GM10248 (cell line): ENCODE measurements around the gene USP49.

ENCODE experiments used
- CTCF ChIA-PET: fragments of 300-600 bp; sonication (Branson Sonifier 250); formaldehyde crosslinking; extraction: SDS; loops from one replicate; lab custom pipeline; 2021; ENCODE audit warnings: antibody characterized with exemption; lab: Yijun Ruan, JAX
- POLR2A ChIA-PET: fragments of 350-650 bp; sonication (Branson Sonifier 250); formaldehyde crosslinking; extraction: SDS; loops from one replicate; lab custom pipeline; 2020; ENCODE audit warnings: antibody characterized with exemption; lab: Yijun Ruan, JAX
- DNase-seq: peaks from one replicate; pipeline ENCODE4 v3.0.0; 2012; ENCODE audit errors: extremely low spot score
- CTCF ChIP-seq: IDR thresholded peaks from 2 replicates; pipeline ENCODE4 v1.5.1; 2012; ENCODE audit warnings: mild to moderate bottlenecking, low read depth; ENCODE audit errors: extremely low read depth, missing control alignments, control extremely low read depth

The USP49 gene

GRCh38 chr6:41759106-41759904 is 135.9 kb downstream of the USP49 start:
- ChIA-PET POLR2A (no interaction called here), CTCF (interaction anchor here (1.0 to 1.6 kb wide), 2 partner anchors 9 to 16 kb away, joined by 3 to 5 read pairs; no protein-coding TSS in a partner anchor)
- no peak for DNase-seq
- no peak for TF ChIP-seq CTCF

- no peak for TF ChIP-seq CTCF
- CTCF ChIA-PET, result interaction anchor here (1.0 to 2.1 kb wide), 3 partner anchors 10 to 15 kb away, joined by 3 to 5 read pairs (median 5); no protein-coding TSS in a partner anchor
- no peak for DNase-seq
- POLR2A ChIA-PET, result no interaction called here
Observed at GRCh38 chr6:41758641-41759035, 136.5 kb downstream of the USP49 start.

DNA sequence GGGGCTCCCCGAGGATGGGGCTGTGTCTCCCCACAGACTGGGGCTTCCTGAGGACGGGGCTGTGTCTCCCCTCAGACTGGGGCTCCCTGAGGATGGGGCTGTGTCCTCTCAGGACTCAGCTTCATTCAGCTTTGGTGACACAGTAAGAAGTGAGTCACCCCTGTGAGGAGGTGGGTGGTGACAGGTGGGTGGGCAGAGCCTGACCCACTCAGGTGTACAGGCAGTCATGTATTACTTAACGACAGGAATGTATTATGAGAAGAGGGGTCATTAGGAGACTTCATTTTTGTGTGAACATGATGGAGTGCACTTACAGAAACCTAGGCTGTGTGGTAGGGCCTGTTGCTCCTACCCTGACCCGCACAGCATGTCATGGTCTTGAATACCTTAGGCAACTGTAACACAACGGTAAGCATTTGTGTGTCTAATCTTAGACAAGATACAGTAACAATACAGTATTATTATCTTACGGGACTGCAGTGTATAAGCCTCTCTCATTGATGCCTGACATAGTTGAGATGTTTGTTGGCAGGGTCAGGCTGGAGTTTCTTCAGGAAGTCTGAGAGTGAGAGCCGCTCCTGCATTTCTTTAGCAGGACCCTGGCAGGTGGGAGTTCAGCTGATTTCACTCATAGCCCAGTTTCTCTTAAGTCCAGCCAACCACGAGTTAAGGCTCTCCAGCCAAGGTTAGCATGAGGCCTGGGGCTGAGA is 137.1 kb downstream of the USP49 start:
- POLR2A ChIA-PET, result no interaction called here
- DNase-seq, result no peak
- CTCF ChIA-PET, result interaction anchor here (2.1 kb wide), 1 partner anchor 14 kb away, joined by 5 read pairs; no protein-coding TSS in a partner anchor
- TF ChIP-seq CTCF, result no peak

- POLR2A ChIA-PET, result no interaction called here
- CTCF ChIA-PET, result interaction anchor here (0.6 to 2.1 kb wide), 3 partner anchors 15 to 398 kb away, joined by 3 to 5 read pairs (median 3); no protein-coding TSS in a partner anchor
Observed at GRCh38 chr6:41757271-41757670, 137.9 kb downstream of the USP49 start.

GRCh38 chr6:41756354-41756753 is 138.8 kb downstream of the USP49 start:
- DNase-seq, result no peak
- CTCF ChIA-PET, result interaction anchor here (1.4 kb wide), 1 partner anchor 18 kb away, joined by 3 read pairs; no protein-coding TSS in a partner anchor
- TF ChIP-seq CTCF, result no peak
- POLR2A ChIA-PET, result no interaction called here

More at GRCh38 chr6:41757271-41757670, 137.9 kb downstream of the USP49 start:
- no peak for TF ChIP-seq CTCF
- no peak for DNase-seq

DNA sequence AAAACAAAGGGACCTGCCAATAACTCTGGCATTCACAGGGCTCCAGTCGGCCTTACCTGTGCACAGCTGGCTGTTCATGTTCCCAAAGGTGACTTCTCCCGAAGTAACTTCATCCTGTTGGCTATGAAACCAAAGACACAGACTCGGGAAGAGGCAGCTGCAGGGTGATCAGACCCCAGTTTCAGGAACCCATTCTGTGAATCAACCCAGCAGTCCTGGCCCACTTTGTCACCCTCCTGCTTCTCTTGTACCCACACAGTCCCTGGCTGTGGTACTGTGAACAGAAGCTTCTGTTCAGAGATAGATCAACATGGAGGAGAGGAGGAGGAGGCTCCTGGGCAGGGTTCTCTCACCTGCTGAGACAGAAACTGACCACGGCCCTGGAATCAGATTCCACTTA is 139.3 kb downstream of the USP49 start:
- no peak for TF ChIP-seq CTCF
- ChIA-PET POLR2A (no interaction called here), CTCF (interaction anchor here (1.4 kb wide), 1 partner anchor 19 kb away, joined by 3 read pairs; no protein-coding TSS in a partner anchor)
- DNase-seq, result no peak
